DOHH2 (cell line): ENCODE results near the gene NFIA.

ENCODE experiments used
- H3F3A ChIP-seq: fragments of 200-600 bp; sonication (generic), shearing (Covaris generic); 2 replicates; pipeline ENCODE4 v1.6.0; 2016; ENCODE audit warnings: antibody characterized with exemption, mild to moderate bottlenecking; ENCODE audit not compliant: control insufficient read depth, insufficient read depth
- H3K27ac ChIP-seq: fragments of 200-600 bp; sonication (generic); 2 replicates; pipeline ENCODE4 v1.5.1; 2014; ENCODE audit warnings: low read depth, mild to moderate bottlenecking, low read length, moderate library complexity
- H3K27me3 ChIP-seq: fragments of 200-600 bp; sonication (generic); 2 replicates; pipeline ENCODE4 v1.6.1; 2014; ENCODE audit warnings: mild to moderate bottlenecking, low read length, mixed read lengths; ENCODE audit not compliant: control insufficient read depth
- H3K36me3 ChIP-seq: fragments of 200-600 bp; sonication (generic); 2 replicates; pipeline ENCODE4 v1.6.1; 2014; ENCODE audit warnings: mild to moderate bottlenecking, low read length, moderate library complexity, mixed read lengths; ENCODE audit not compliant: control insufficient read depth
- H3K4me1 ChIP-seq: fragments of 200-600 bp; sonication (generic); 2 replicates; pipeline ENCODE4 v1.6.1; 2014; ENCODE audit warnings: mild to moderate bottlenecking, low read length, mixed read lengths; ENCODE audit not compliant: control insufficient read depth
- H3K4me2 ChIP-seq: fragments of 200-600 bp; sonication (generic); 2 replicates; pipeline ENCODE4 v1.6.0; 2014; ENCODE audit warnings: mild to moderate bottlenecking, low read length, moderate library complexity
- H3K4me3 ChIP-seq: fragments of 200-600 bp; sonication (generic); 2 replicates; pipeline ENCODE4 v1.5.1; 2014; ENCODE audit warnings: mild to moderate bottlenecking, low read length, mixed read lengths
- H3K79me2 ChIP-seq: fragments of 200-600 bp; sonication (generic); 2 replicates; pipeline ENCODE4 v1.6.1; 2014; ENCODE audit warnings: mild to moderate bottlenecking, low read length, mixed read lengths; ENCODE audit not compliant: control insufficient read depth
- H3K9me2 ChIP-seq: fragments of 200-600 bp; sonication (generic); replicated peaks from 2 replicates; pipeline ENCODE4 v1.6.1; 2014; ENCODE audit warnings: mild to moderate bottlenecking, low read length, mixed read lengths; ENCODE audit not compliant: control insufficient read depth
- H3K9me3 ChIP-seq: fragments of 200-600 bp; sonication (generic); 2 replicates; pipeline ENCODE4 v1.6.1; 2014; ENCODE audit warnings: antibody characterized with exemption, low read length, mixed read lengths; ENCODE audit not compliant: control insufficient read depth, insufficient read depth
- H4K20me1 ChIP-seq: fragments of 200-600 bp; sonication (generic); 2 replicates; pipeline ENCODE4 v1.6.0; 2014; ENCODE audit warnings: low read depth, mild to moderate bottlenecking, antibody characterized with exemption, low read length, moderate library complexity; ENCODE audit not compliant: control insufficient read depth, insufficient read depth
- EZH2phosphoT487 ChIP-seq: fragments of 200-600 bp; sonication (generic); IDR thresholded peaks from 2 replicates; pipeline ENCODE4 v1.6.1; 2017; ENCODE audit warnings: borderline replicate concordance, mild to moderate bottlenecking, antibody characterized with exemption, low read length, moderate library complexity, mixed read lengths
- TF ChIP-seq, protein P1 (sequence below): fragments of 200-600 bp; sonication (generic); IDR thresholded peaks from one replicate; pipeline ENCODE4 v1.5.1; 2014; ENCODE audit warnings: antibody characterized with exemption, mild to moderate bottlenecking, low read depth, low read length; ENCODE audit not compliant: poor library complexity, severe bottlenecking

NFIA gene

DNA sequence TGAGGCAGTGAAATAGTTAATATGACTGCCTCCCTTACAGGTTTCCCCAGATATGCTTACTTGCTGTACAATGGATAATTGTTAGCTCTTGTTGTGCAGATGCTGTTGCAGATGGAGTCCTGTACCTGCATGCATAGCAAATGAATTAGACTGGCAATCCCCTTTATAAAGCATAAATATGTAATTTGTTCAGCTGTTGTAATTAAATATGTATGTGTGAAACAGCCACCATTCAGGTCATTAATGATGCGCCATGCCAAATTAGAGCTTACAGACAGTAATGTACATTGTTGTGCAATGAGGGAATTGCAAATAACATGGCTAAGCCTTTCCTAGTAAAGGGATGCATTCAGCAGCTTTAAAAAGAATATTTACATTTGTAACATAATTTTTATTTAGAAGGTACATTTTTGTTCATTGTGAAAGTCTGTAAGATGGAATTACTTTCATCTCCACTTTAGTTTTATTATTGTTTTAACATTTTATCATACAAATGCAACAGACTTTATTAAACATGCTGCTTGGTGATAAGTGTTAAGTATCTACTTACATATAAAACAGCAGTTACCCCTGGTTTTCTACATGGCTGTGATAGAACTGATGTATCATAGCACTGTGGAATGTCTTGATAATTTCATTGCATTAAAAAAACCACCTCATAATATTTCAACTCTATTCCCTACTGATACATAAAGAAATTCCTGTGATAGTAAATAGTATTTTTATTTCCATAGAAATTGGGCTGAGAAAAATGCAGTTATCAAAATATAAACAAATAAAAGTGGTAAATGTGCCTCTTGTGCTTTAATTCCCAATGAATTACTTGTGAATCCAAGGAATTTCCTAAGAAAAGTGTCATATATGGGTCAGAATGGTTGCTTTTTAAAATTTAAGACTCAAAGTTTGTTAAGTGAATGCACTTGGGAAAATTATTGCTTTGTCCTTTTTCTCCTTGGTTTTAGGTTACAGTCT, 99.0 kb downstream of the NFIA start:
- Histone ChIP-seq H3K27ac (no peak overlapping the region), H3K9me3 (no peaks in the 10 kb centered on the region), H3K4me1 (peaks cover 11% of the 10 kb centered on the region), H3F3A (peaks cover 2% of the 10 kb centered on the region; the same call in 1 of the 2 replicates), H3K9me2 (no peaks in the 10 kb centered on the region), H3K4me2 (no peak overlapping the region), H3K27me3 (no peaks in the 10 kb centered on the region), H3K4me3 (no peak overlapping the region), H4K20me1 (no peaks in the 10 kb centered on the region), H3K79me2 (no peaks in the 10 kb centered on the region), H3K36me3 (no peaks in the 10 kb centered on the region)
- TF ChIP-seq, protein P1, sequence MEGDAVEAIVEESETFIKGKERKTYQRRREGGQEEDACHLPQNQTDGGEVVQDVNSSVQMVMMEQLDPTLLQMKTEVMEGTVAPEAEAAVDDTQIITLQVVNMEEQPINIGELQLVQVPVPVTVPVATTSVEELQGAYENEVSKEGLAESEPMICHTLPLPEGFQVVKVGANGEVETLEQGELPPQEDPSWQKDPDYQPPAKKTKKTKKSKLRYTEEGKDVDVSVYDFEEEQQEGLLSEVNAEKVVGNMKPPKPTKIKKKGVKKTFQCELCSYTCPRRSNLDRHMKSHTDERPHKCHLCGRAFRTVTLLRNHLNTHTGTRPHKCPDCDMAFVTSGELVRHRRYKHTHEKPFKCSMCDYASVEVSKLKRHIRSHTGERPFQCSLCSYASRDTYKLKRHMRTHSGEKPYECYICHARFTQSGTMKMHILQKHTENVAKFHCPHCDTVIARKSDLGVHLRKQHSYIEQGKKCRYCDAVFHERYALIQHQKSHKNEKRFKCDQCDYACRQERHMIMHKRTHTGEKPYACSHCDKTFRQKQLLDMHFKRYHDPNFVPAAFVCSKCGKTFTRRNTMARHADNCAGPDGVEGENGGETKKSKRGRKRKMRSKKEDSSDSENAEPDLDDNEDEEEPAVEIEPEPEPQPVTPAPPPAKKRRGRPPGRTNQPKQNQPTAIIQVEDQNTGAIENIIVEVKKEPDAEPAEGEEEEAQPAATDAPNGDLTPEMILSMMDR = no peak
- TF ChIP-seq EZH2phosphoT487 = no peak

DNA sequence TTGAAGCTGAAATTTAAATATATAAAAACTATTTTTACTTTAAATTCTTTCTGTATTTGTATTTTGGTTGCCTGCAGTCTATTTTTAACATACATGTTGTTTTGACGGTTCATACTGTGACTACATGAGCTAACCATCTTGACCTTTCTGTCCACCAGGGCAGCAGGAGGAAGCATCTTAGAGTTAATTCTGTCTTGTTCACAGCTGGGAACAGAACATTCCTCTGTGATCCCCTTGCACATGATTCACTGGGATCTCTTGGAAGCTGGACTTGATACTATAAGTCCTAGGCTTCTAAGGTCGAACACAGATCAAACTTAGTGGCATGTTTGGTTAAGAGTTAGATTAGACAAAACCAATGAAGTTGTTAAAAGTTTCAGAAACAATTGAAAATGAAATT, 99.7 kb downstream of the NFIA start:
- H3F3A ChIP-seq = peaks cover 2% of the 10 kb centered on the region; the same call in 1 of the 2 replicates
- no peaks in the 10 kb centered on the region for H3K9me3 ChIP-seq
- H3K4me3 ChIP-seq = no peak overlapping the region
- TF ChIP-seq, protein P1 = no peak
- TF ChIP-seq EZH2phosphoT487 = no peak
- no peaks in the 10 kb centered on the region for H3K9me2 ChIP-seq
- H3K79me2 ChIP-seq = no peaks in the 10 kb centered on the region
- no peak overlapping the region for H3K27ac ChIP-seq
- no peaks in the 10 kb centered on the region for H4K20me1 ChIP-seq
- H3K4me1 ChIP-seq = peaks cover 11% of the 10 kb centered on the region
- no peaks in the 10 kb centered on the region for H3K27me3 ChIP-seq
- no peak overlapping the region for H3K4me2 ChIP-seq
- no peaks in the 10 kb centered on the region for H3K36me3 ChIP-seq

DNA sequence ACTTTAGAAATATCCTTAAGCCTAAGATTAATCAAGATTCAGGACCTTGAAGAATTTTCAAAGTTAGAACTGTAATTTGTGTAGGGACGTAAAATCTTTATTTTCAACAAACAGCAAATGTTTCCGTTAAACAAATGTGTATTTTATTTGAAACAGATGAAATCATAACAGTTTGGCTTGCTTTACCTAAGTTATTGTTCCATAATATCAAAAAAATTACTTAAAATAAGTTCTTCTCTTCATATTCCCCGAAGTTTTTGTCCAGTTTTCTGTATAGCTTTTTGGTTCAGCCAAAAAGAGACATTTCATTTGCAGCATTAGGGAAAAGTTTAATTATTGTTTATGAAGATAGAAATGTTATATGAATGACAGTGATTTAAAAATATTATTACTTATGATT, 100.1 kb downstream of the NFIA start:
- no peak overlapping the region for H3K27ac ChIP-seq

More for the DNA sequence above, 100.1 kb downstream of the NFIA start:
- no peaks in the 10 kb centered on the region for H3K27me3 ChIP-seq
- no peak overlapping the region for H3K4me3 ChIP-seq
- TF ChIP-seq, protein P1 = no peak
- TF ChIP-seq EZH2phosphoT487 = no peak
- H3K36me3 ChIP-seq = no peaks in the 10 kb centered on the region
- peaks cover 11% of the 10 kb centered on the region for H3K4me1 ChIP-seq
- no peaks in the 10 kb centered on the region for H3K9me3 ChIP-seq
- no peak overlapping the region for H3K4me2 ChIP-seq
- no peaks in the 10 kb centered on the region for H4K20me1 ChIP-seq
- peaks cover 2% of the 10 kb centered on the region; the same call in 1 of the 2 replicates for H3F3A ChIP-seq
- no peaks in the 10 kb centered on the region for H3K79me2 ChIP-seq
- H3K9me2 ChIP-seq = no peaks in the 10 kb centered on the region
